ENCODE results near the gene RNF183. TPM values are rescaled to one million over a fixed set of nuclear protein-coding genes. Genes with fewer than 3 reads are reported as not detected.

Gene RNF183
- total RNA-seq: not detected

GRCh38 chr9:113302792-113303418, at the start of gene RNF183:
Gene RNF183 (minus strand): TSS chr9:113303376. CDS start chr9:113298184, 5,192 bp downstream.

GRCh38 chr9:113349445-113350094, 46.4 kb upstream of the RNF183 start, which contains the start of gene BSPRY:
Gene BSPRY (plus strand): TSS chr9:113349541. CDS start chr9:113349580, 39 bp downstream.

GRCh38 chr9:113340011-113340699, 37.0 kb upstream of the RNF183 start, which contains the start of gene WDR31:
Gene WDR31 (minus strand): TSS chr9:113340275. CDS start chr9:113332022, 8,253 bp downstream.

GRCh38 chr9:113275157-113276131, 27.7 kb downstream of the RNF183 start, which contains the start of the genes CDC26 and PRPF4:
Gene CDC26 (minus strand): TSS chr9:113275572. CDS start chr9:113272507, 3,065 bp downstream.
Gene PRPF4 (plus strand): TSS chr9:113275658. CDS start chr9:113275744, 86 bp downstream.

Other genes with a start within 250 kb of the RNF183 start
- 17.5 TPM for gene ZFP37, start 246.7 kb downstream of the RNF183 start, total RNA-seq
- gene SLC31A2, start 152.4 kb downstream of the RNF183 start, total RNA-seq: 4.8 TPM
- 14.8 TPM for gene FKBP15, start 82.1 kb downstream of the RNF183 start, total RNA-seq
- 14.5 TPM for gene SLC31A1, start 81.8 kb downstream of the RNF183 start, total RNA-seq
- gene CDC26, start 27.8 kb downstream of the RNF183 start, total RNA-seq: 23.1 TPM
- gene PRPF4, start 27.7 kb downstream of the RNF183 start, total RNA-seq: 23.3 TPM
- gene WDR31, start 36.9 kb upstream of the RNF183 start, total RNA-seq: 5.3 TPM
- 0.69 TPM for gene BSPRY, start 46.2 kb upstream of the RNF183 start, total RNA-seq
- gene HDHD3, start 73.6 kb upstream of the RNF183 start, total RNA-seq: 10.8 TPM
- gene ALAD, start 97.9 kb upstream of the RNF183 start, total RNA-seq: 16.4 TPM
- 34.4 TPM for gene POLE3, start 107.3 kb upstream of the RNF183 start, total RNA-seq
- 0.69 TPM for gene C9orf43, start 107.4 kb upstream of the RNF183 start, total RNA-seq
- 28.6 TPM for gene RGS3, start 160.4 kb upstream of the RNF183 start, total RNA-seq

Measured in diencephalon (tissue), 1 donor.